Measurements from ENCODE around the gene PDSS2. TPM values are rescaled to one million over a fixed set of nuclear protein-coding genes. Genes with fewer than 3 reads are reported as not detected.

Gene PDSS2
- total and polyA plus RNA-seq, 2 of the 8 experiments (the other 6 are each of a cell fraction or from before 2014, with no cell fraction given), result 10.7 to 16.1 TPM

GRCh38 chr6:107196152-107196551, 263.2 kb downstream of the PDSS2 start:
- Histone ChIP-seq H3K56ac (replicated peaks; ENCODE audit: insufficient read length, low read depth, low read length) (no peak overlapping the region), H3K4me2 (ENCODE audit: insufficient read depth in 1 of 2, low read depth in 2 of 2, low read length in 2 of 2) (no peak overlapping the region), H2BK5ac (ENCODE audit: low read depth, low read length) (no peak overlapping the region), H2AFZ (ENCODE audit: low read length) (no peak overlapping the region), H3K23me2 (ENCODE audit: low read depth, low read length) (no peaks in the 10 kb centered on the region), H3K27me3 (replicated peaks in 1 of 4; ENCODE audit: control insufficient read depth in 3 of 4, extremely low read depth in 1 of 4, insufficient read depth in 3 of 4, low read length in 3 of 4) (no peaks in the 10 kb centered on the region), H2BK15ac (ENCODE audit: low read length) (no peak overlapping the region), H3K4ac (replicated peaks; ENCODE audit: insufficient read length, low read depth, low read length) (no peak overlapping the region), H2AK5ac (ENCODE audit: low read depth, low read length) (no peak overlapping the region), H2BK120ac (replicated peaks; ENCODE audit: low read depth, low read length) (no peak overlapping the region), H2BK12ac (ENCODE audit: low read depth, low read length) (no peak overlapping the region), H3K9ac (replicated peaks in 1 of 4; ENCODE audit: extremely low read depth in 1 of 4, low read depth in 3 of 4, low read length in 3 of 4) (no peak overlapping the region), H3K9me3 (ENCODE audit: insufficient read depth in 2 of 2, low read depth in 1 of 2, low read length in 1 of 2) (no peaks in the 10 kb centered on the region), H3K27ac (ENCODE audit: low read depth, low read length) (no peak overlapping the region), H3K36me3 (ENCODE audit: control insufficient read depth in 2 of 4, insufficient read depth in 4 of 4, low read length in 3 of 4) (no peaks in the 10 kb centered on the region), H4K8ac (ENCODE audit: extremely low read depth, insufficient read depth, low read length) (no peak overlapping the region), H4K20me1 (replicated peaks in 1 of 2; ENCODE audit: control insufficient read depth in 1 of 2, insufficient read depth in 2 of 2, low read length in 2 of 2) (no peaks in the 10 kb centered on the region), H3K18ac (ENCODE audit: extremely low read depth, low read length) (no peak overlapping the region), H3K79me1 (ENCODE audit: low read depth, low read length) (no peaks in the 10 kb centered on the region), H2BK20ac (ENCODE audit: low read length) (no peak overlapping the region), H4K91ac (replicated peaks; ENCODE audit: insufficient read length, low read length) (no peak overlapping the region), H3K14ac (ENCODE audit: insufficient read length) (no peak overlapping the region), H3K23ac (ENCODE audit: insufficient read length) (no peak overlapping the region), H3K4me3 (ENCODE audit: extremely low read depth in 1 of 4, insufficient read depth in 2 of 4, low read depth in 3 of 4, low read length in 4 of 4) (no peak overlapping the region), H4K5ac (ENCODE audit: insufficient read length, low read depth, low read length) (no peak overlapping the region), H3K4me1 (replicated peaks in 1 of 4; ENCODE audit: control insufficient read depth in 3 of 4, insufficient read depth in 4 of 4, low read length in 3 of 4) (no peaks in the 10 kb centered on the region), H3K79me2 (ENCODE audit: control insufficient read depth in 1 of 2, insufficient read depth in 2 of 2, low read length in 2 of 2) (no peaks in the 10 kb centered on the region)
- CTCF ChIA-PET (ENCODE audit: partially characterized antibody), result interaction anchor here (0.9 to 3.5 kb wide), 3 partner anchors 11 to 440 kb away, joined by 3 to 17 read pairs (median 16); no protein-coding TSS in a partner anchor
- WGBS, 2 experiments (ENCODE audit: extremely low coverage in 1 of 2, insufficient coverage in 1 of 2, insufficient read length in 1 of 2, insufficient replicate concordance in 2 of 2, low coverage in 1 of 2, low lambda C conversion rate in 2 of 2, missing lambda C conversion rate in 1 of 2), result 77% methylated on average over 3 of the region's 3 CpGs; no CpG with 5 or more reads in 1 of the 2 experiments
- FAIRE-seq, result no peak
- POLR2A ChIA-PET (ENCODE audit: partially characterized antibody), result no interaction called here
- TF ChIP-seq RNF2 (IDR thresholded peaks at IDR 0.05; ENCODE audit: borderline replicate concordance, low read depth, low read length, missing control alignments, poor library complexity, severe bottlenecking) (no peak), BACH1 (IDR thresholded peaks at IDR 0.05; ENCODE audit: low read length) (no peak), TAF1 (IDR thresholded peaks at IDR 0.05; ENCODE audit: low read depth, low read length) (no peak), GABPA (IDR thresholded peaks at IDR 0.05; ENCODE audit: borderline replicate concordance, insufficient read depth, low read length) (no peak), CEBPB (IDR thresholded peaks at IDR 0.05; ENCODE audit: low read depth, low read length) (no peak), SIRT6 (IDR thresholded peaks at IDR 0.05; ENCODE audit: low read length) (no peak), SIX5 (IDR thresholded peaks at IDR 0.05; ENCODE audit: low read depth, low read length) (no peak), CTBP2 (IDR thresholded peaks at IDR 0.05; ENCODE audit: borderline replicate concordance, insufficient read depth, insufficient read length, low read length) (no peak), NRF1 (IDR thresholded peaks at IDR 0.05; ENCODE audit: low read depth, low read length) (no peak)
- DNase-seq (ENCODE audit: low read depth in 1 of 2, low spot score in 2 of 2), result no peak
